ENCODE results near the gene EHMT1. TPM values are rescaled to one million over a fixed set of nuclear protein-coding genes. Genes with fewer than 3 reads are reported as not detected.
"Not testable (repeated sequence)": the region's sequence is repeated elsewhere in the genome, so short reads cannot be mapped to it uniquely, and the experiment has no call there.

EHMT1 gene
- total and polyA plus RNA-seq, 9 of the 15 experiments (the other 6 are each of a cell fraction or from before 2014, with no cell fraction given), result 2.2 to 76.0 (median 36.4) TPM

GRCh38 chr9:137778914-137779313, 160.1 kb downstream of the EHMT1 start:
- FAIRE-seq, result no peak
- BruUV-seq (replicated peaks), result no TSS peak
- 83% methylated on average over 9 of the region's 10 CpGs for WGBS (ENCODE audit: insufficient coverage, low coverage, missing lambda C conversion rate)
- in situ Hi-C loops (cut with MboI), result no loop called here
- H3K79me2 ChIP-seq (ENCODE audit: control insufficient read depth, insufficient read depth, low read length), result no peaks in the 10 kb centered on the region
- H3K4me2 ChIP-seq (ENCODE audit: insufficient read depth, low read length), result no peak overlapping the region
- no peak overlapping the region for H3K27ac ChIP-seq (ENCODE audit: extremely low read depth, low read depth, low read length)
- H3K9me1 ChIP-seq (ENCODE audit: control insufficient read depth, insufficient read depth, low read length), result no peaks in the 10 kb centered on the region
- H3K9ac ChIP-seq (ENCODE audit: insufficient read depth in 1 of 2, low read depth in 2 of 2, low read length in 2 of 2), result peak overlapping the region in 1 of 2 experiments; percentile 31; a peak in 1 of 4 replicates
- POLR2A ChIA-PET, result no interaction called here
- intact Hi-C loops (cut with micrococcal nuclease), result no loop called here
- H4K20me1 ChIP-seq (replicated peaks; ENCODE audit: control insufficient read depth, insufficient read depth, low read length), result no peaks in the 10 kb centered on the region
- H2AFZ ChIP-seq (ENCODE audit: low read depth, low read length), result no peak overlapping the region
- TF ChIP-seq ZFP36 (IDR thresholded peaks at IDR 0.05; ENCODE audit: low read depth, low read length, partially characterized antibody), result no peak
- H3K9me3 ChIP-seq (replicated peaks; ENCODE audit: control insufficient read depth, insufficient read depth, low read depth, low read length), result no peaks in the 10 kb centered on the region
- H3K4me3 ChIP-seq, result no peak overlapping the region
- H3K27me3 ChIP-seq (ENCODE audit: control insufficient read depth in 2 of 2, insufficient read depth in 2 of 2, low read length in 2 of 2), result no peaks in the 10 kb centered on the region
- no peaks in the 10 kb centered on the region for H3K4me1 ChIP-seq (replicated peaks in 1 of 2; ENCODE audit: control insufficient read depth in 2 of 2, insufficient read depth in 2 of 2, low read length in 2 of 2)
- CTCF ChIA-PET (ENCODE audit: low intra/inter-chr PET ratio), result no interaction called here
- H3K36me3 ChIP-seq (ENCODE audit: control insufficient read depth, insufficient read depth, low read length), result peaks cover 85% of the 10 kb centered on the region
- DNase-seq (ENCODE audit: extremely low read depth in 1 of 4, low spot score in 3 of 4), result no peak
- ATAC-seq, result no peak

GRCh38 chr9:137780031-137780430, 161.2 kb downstream of the EHMT1 start:
- DNase-seq (ENCODE audit: extremely low read depth in 1 of 4, low spot score in 3 of 4); H2AFZ ChIP-seq (ENCODE audit: low read depth, low read length); intact Hi-C loops (cut with micrococcal nuclease); H3K4me2 ChIP-seq (ENCODE audit: insufficient read depth, low read length); H3K27ac ChIP-seq (ENCODE audit: extremely low read depth, low read depth, low read length); H3K4me3 ChIP-seq; BruUV-seq (replicated peaks); H3K9me3 ChIP-seq (replicated peaks; ENCODE audit: control insufficient read depth, insufficient read depth, low read depth, low read length); H3K79me2 ChIP-seq (ENCODE audit: control insufficient read depth, insufficient read depth, low read length); POLR2A ChIA-PET; H3K4me1 ChIP-seq (replicated peaks in 1 of 2; ENCODE audit: control insufficient read depth in 2 of 2, insufficient read depth in 2 of 2, low read length in 2 of 2); CTCF ChIA-PET (ENCODE audit: low intra/inter-chr PET ratio); H3K27me3 ChIP-seq (ENCODE audit: control insufficient read depth in 2 of 2, insufficient read depth in 2 of 2, low read length in 2 of 2); H3K9ac ChIP-seq (ENCODE audit: insufficient read depth in 1 of 2, low read depth in 2 of 2, low read length in 2 of 2); in situ Hi-C loops (cut with MboI); ATAC-seq; H3K9me1 ChIP-seq (ENCODE audit: control insufficient read depth, insufficient read depth, low read length); FAIRE-seq; H4K20me1 ChIP-seq (replicated peaks; ENCODE audit: control insufficient read depth, insufficient read depth, low read length): not testable (repeated sequence)
- 97% methylated on average over 9 of the region's 19 CpGs for WGBS (ENCODE audit: insufficient coverage, low coverage, missing lambda C conversion rate)
- H3K36me3 ChIP-seq (ENCODE audit: control insufficient read depth, insufficient read depth, low read length), result peaks cover 89% of the 10 kb centered on the region
